Stimulated activated CD4-positive, alpha-beta T cell treated with anti-CD3 and anti-CD28 coated beads, TNF-alpha, amount 100 ng/mL, for 4 hours (primary cell): ENCODE results near the gene RSPH1.
A peak's percentile ranks its signal among the peaks of the same experiment; 100 is the strongest.

Experiments
- DNase-seq, 3 experiments: peaks; one replicate each; pipeline ENCODE4 v3.0.0-alpha.2; 2020; ENCODE audit warnings: low read depth in 3 of 3

RSPH1 gene

DNA sequence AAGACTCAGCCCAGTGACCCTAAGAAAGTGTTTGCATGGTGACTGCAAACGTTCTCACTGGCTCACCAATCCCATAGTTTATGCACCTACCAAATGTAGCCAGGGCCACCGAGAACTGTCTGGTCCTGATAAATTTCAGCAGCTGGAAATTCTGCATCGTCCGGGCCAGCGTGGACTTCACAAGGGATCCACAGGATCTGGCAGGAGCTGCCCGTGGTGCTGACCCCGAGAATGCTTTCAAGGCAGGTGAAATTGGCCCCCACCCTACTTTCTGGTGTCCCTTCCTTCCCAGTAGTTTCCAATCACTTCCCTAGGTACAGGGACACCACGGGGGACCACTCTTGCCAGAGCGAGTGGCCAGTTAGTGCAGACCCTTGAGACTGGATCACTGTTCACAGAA lies 66.2 kb downstream of the RSPH1 start:
- no peak for DNase-seq

DNA sequence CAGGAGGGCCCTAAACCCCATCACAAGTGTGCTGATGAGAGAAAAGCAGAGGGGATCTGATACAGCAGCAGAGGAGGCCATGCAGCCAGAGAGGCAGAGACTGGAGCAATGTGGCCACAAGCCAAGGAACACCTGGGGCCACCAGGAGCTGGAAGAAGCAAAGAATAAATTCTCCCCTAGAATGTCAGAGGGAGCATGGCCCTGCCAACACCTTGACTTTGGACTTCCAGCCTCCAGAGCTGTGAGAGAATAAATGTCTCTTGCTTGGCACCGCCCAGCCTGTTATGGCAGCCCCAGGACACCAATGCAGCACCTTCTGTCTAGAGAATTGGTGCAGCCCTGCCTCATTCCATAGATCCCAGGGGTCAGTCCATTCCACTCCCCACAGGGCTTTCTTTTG lies 67.0 kb downstream of the RSPH1 start:
- DNase-seq = no peak

DNA sequence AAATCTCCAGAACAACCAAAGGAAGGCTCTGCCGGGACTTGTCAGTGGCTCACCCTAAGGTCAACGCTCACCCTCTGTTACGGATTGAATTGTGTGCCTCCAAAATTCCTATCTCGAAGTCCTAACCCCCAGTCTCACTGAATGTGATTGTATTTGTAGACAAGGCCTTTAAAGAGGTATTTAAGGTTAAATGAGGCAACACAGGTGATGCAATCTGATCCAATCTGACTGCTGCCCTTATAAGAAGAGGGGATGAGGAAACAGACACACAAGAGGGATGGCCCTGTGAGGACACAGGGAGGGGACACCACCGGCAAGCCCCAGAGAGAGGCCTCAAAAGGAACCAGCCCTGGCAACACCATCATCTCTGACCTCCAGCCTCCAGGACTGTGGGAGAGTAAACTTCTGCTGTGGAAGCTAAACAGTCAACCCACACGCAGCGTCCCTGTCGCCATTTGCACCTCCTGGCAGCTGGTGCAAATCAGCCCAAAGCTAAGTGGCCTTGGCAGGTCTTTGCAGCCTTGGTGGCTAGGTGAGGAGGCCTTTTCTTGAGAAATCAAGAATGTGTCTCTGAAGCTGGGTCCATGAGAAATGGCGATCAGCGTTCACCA lies 68.1 kb downstream of the RSPH1 start:
- DNase-seq = no peak

DNA sequence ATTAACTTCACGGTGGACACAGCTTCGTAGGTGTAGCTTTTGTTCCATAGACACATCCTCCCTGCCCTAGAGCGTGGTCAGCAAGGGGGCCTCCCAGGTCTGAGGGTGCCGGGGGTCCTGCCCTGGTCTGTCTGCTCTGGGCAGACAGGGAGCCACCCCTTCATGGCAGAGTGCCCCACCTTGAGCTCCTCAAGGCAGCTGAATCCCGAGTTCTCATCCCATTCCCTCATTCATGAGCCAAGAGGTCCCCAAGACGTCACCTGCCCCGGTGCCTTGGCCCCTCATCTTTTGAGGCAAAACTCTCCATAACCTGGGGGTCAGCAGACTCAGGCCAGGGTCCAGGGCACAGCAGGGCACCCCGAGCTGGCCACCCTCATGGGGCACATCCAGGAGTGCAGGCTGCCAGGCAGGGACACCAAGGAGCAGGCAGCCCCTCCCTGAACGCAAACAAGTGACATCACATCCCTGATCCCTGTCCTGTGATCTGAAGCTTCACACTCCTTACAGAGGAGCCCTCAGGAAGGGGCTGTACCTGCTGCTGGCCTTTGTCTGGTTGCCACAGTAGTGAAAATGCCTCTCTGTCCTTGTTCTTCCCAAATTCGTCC lies 69.0 kb downstream of the RSPH1 start:
- DNase-seq = no peak

DNA sequence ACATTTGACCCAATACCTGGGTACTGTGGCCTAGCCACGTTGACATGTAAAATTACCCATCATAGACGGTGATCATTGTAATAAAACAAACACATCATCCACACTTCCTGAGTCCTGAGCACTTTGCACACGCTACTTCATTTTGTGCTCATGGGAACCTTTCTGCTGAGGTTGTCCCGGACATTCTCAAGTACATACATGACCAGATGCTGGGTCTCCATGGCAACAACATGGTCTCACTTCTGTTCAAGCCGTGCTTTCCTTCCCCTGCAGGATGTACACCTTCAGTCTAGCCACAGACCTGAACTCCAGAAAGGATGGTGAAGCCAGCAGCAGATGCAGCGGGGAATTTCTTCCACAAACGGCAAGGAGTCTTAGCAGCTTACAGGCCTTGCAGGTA lies 69.6 kb downstream of the RSPH1 start:
- no peak for DNase-seq

DNA sequence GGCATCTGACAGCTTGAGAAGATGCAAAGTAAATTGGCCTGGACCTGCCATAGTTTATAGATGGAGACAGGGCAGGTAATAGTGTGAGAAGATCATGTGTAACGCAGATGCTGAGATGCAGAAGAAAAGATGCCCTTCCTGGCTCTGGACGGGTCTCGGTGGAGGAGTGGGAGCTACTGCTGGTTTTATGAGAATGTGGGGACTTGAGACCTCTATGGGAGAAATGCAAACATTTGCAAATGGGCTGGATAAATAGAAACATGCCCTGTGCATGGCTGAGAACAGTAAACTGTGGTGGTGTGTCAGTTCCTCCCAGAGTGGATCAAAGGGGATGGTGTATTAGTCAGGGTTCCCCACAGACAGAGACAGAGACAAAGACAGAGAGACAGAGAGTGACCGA lies 70.4 kb downstream of the RSPH1 start:
- no peak for DNase-seq

DNA sequence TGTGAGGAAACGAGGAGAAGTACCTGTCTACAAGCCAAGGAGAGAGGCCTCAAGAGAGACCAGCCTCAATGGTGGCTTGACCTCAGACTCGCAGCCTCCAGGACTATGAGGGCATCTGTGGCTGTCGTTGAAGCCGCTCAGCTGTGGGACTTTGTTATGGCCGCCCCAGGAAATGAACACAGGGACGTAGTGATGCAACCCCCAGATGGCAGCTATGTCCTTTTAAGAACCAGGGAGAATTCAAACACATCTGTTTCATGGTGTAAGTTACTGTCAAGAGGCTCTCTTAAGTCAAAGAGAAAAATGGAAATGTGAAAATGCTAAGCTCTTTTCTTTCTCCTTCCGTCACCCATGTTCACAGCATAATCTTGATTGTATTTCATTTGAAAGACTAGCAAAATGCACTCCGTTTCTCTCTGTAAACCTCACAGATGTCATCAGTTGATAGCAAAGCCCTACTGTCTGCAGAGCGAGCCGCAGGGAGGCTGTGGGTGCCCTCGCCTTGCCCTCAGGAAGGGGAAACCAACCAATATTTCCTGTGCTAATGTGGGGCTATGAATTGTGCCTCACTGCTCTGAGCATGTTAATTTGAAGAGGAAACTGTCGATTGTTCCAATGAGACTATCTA lies 71.0 kb downstream of the RSPH1 start:
- peak in 1 of 3 experiments; percentile 48 for DNase-seq

DNA sequence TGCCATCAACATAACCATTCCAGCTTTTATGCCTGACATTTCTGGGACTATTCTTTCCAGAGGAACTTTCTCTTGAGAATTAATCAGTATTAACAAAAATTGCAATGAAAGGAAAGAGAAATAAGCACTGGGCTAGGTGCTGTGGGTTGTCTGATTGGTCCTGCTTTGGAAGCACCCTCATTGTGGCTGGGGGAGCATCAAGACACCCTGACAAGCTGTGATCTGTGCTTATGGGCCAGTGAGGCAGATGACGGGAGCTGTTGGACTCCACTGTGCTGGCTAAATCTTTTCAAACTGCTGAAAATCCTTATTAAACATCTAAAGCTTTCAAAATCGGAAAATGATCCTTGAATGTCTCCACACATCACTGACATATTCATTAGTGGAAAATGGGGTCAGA lies 72.3 kb downstream of the RSPH1 start:
- DNase-seq = no peak

DNA sequence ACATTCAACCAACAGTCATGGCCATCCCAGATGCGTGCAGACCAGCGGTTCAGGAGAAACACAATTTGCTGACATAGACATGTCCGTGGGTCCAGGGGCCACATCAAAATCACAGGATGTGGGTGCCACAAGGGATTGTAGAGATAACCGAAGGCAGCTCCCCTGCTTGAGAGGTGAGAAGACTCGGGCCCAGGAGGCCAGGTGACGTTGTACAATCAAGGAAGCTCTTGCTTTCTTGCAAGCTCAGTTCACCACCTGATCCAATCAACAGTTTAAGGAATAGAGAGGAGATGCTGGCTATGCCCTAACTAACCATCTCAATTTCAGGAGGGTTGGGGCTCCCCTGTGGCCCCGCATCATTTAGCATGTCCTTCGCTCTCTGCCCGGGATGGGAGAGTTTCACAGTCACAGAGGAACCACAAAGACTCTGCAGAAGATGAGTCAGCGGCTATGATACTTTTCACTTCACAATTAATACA lies 72.8 kb downstream of the RSPH1 start:
- no peak for DNase-seq
